HG03025 (cell line): ENCODE data around the gene MGRN1.
"Not testable (repeated sequence)": the region's sequence is repeated elsewhere in the genome, so short reads cannot be mapped to it uniquely, and the experiment has no call there.

Experiments used
- ATAC-seq: cut with Tn5 transposase; IDR thresholded peaks from one replicate; pipeline ENCODE4 v1.9.1; 2021; ENCODE audit warnings: mild to moderate bottlenecking, moderate library complexity; ENCODE audit not compliant: unreplicated experiment, low FRiP score

MGRN1 gene

DNA sequence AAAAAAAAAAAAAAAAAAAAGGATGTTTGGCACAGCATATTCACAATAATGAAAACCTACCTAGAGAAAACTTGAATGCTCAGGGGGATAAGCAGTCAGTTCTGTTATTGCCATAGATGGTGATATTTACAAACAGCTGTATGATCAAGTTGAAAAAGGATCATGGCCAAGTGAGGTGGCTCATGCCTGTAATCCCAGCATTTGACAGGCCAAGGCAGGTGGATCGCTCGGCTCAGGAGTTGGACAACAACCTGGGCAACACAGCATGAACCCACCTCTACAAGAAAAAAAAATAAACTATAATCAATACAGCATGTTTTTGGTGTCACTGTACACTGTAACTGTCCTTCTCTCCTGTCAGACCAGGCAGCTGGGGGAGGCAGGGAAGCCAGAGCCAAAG is 90.4 kb downstream of the MGRN1 start:
- no peak for ATAC-seq

- ATAC-seq: no peak
Measured at GRCh38 chr16:4718466-4718865, 93.8 kb downstream of the MGRN1 start.

- no peak for ATAC-seq
Measured at GRCh38 chr16:4723071-4723767, 98.6 kb downstream of the MGRN1 start.

GRCh38 chr16:4724661-4725270 is 100.1 kb downstream of the MGRN1 start:
- no peak for ATAC-seq

GRCh38 chr16:4726616-4727015 is 102.0 kb downstream of the MGRN1 start:
- ATAC-seq: no peak

GRCh38 chr16:4728676-4729075 is 104.0 kb downstream of the MGRN1 start:
- ATAC-seq: no peak

DNA sequence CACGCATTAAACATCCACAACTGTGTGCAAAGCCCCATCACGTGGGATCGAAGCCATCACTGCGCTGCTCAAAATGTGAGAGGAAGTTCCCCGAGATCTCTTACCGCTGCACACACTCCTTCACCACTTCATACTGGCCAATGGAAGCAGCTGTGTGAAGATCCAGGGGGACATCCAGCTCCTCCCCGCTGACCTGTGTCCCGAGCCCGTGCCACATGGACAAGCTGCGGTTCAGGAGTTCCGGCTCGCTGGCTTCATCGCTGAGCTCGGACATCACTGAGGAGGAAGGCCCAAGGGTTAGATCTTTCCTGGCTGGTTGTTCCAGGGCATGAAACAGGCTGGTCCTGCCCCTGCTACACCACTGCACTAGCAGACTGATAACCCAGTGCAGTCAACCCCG is 105.2 kb downstream of the MGRN1 start:
- no peak for ATAC-seq

DNA sequence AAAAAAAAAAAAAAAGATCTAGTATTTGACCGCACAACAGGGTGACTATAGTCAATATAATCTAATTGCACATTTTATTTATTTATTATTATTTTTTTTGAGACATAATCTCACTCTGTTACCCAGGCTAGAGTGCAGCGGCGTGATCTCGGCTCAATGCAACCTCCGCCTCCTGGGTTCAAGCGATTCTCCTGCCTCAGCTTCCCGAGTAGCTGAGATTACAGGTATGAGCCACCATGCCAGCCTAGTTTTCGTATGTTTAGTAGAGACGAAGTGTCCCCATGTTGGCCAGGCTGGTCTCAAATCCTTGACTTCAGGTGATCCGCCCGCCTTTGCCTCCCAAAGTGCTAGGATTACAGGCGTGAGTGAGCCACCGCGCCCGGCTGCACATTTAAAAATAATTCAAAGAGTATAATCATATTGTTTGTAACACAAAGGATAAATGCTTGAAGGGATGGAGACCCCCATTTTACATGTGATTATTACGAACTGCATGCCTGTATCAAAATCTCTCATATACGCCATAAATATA is 108.7 kb downstream of the MGRN1 start:
- ATAC-seq: no peak

- no peak for ATAC-seq
Measured at GRCh38 chr16:4733747-4734062, 109.1 kb downstream of the MGRN1 start.

GRCh38 chr16:4734063-4734729 is 109.6 kb downstream of the MGRN1 start, which contains the start of the genes ANKS3 and DNAAF8:
Gene ANKS3 (minus strand): TSS chr16:4734271. CDS start chr16:4730149, 4,122 bp downstream.
Gene DNAAF8 (plus strand): TSS chr16:4734537. CDS start chr16:4736515, 1,978 bp downstream.
- ATAC-seq: peak; percentile 73

DNA sequence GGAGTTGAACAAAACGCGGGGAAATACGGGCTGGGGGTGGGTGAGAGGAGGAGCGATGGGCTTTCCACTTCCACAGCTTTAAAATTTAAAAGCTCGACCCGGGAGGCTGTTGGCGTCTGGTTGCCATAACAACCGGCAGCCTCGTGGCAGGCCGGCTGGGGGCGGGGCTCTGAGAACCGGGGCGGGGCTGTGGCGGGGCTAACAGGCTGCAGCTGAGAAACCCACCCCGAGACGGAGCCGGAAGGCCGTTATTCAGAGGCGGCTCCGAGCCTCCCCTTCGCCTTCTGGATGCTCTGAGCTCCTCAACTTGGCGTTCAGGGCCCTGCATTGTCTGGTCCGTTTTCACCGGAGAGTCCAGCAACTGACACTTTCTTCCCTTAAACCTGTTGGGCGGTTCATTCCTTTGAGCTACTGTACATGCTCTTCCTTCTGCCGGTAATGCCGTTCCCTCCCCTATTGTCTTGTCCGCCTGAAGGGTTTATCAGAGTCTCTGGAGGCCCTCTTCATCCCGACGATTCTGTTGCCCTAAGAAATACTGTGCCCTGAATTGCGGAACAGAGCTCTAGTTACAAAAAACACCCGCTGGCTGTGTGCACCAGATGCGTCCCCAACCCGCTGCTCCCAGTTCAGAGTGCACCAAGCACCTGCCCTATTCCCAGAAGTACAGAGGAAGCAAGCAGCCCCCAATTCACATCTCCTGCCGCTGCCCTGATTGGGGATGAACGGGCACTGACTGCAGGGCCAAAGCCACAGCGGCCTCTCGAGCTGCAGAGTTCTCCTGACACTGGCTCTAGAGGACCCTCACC is 110.3 kb downstream of the MGRN1 start:
- peak; percentile 54 for ATAC-seq

- no peak for ATAC-seq
Measured at GRCh38 chr16:4736546-4736945, 111.9 kb downstream of the MGRN1 start.

DNA sequence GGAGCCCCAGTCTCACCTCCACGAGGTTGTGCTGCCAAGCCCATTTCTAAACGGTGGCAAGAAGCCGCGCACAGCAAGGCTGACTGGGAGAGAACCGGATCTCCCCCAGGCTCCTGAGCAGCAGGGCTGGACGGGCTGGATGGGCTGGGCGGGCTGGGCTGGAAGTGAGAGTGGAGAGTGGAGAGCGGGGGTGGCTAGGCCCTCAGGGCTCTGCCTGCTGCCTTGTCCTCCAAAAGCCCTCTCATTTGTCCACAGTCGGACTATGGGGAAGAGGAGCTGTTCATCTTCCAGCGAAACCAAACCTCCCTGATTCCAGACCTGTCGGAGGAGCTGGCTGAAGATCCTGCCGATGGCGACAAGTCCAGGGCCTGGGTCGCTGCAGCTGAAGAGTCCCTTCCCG is 112.9 kb downstream of the MGRN1 start:
- no peak for ATAC-seq

DNA sequence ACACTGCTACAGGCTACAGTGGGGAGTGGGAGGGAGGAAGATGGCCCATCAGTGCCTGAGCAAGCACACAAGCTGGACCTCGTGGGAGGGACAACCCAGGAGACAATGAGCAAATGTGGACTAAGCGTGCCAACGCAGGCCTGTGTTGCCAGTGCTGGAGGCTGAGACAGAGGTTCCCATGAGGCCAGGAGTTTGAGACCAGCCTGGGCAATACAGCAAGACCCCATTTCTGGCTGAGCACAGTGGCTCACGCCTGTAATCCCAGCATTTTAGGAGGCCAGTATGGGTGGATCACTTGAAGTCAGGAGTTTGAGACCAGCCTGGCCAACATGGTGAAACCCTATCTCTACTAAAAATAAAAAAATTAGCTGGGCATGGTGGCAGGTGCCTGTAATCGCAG is 113.7 kb downstream of the MGRN1 start:
- not testable (repeated sequence) for ATAC-seq
